MG63 (cell line): ENCODE data around the gene FGF14. TPM values are rescaled to one million over a fixed set of nuclear protein-coding genes. Genes with fewer than 3 reads are reported as not detected.
A peak's percentile ranks its signal among the peaks of the same experiment; 100 is the strongest.

ENCODE experiments used
- DNase-seq: peaks from one replicate; pipeline ENCODE4 v3.0.0-alpha.2; 2020
- H3K27me3 ChIP-seq: fragments of 250-450 bp; sonication (Bioruptor Pico); 2 replicates; pipeline ENCODE4 v1.5.1; 2020; ENCODE audit warnings: mild to moderate bottlenecking, moderate library complexity
- H3K36me3 ChIP-seq: fragments of 250-450 bp; sonication (Bioruptor Pico); 2 replicates; pipeline ENCODE4 v1.5.1; 2020; ENCODE audit warnings: mild to moderate bottlenecking, moderate library complexity
- H3K4me3 ChIP-seq: fragments of 250-450 bp; sonication (Bioruptor Pico); 2 replicates; pipeline ENCODE4 v1.5.1; 2020; ENCODE audit warnings: mild to moderate bottlenecking, moderate library complexity
- H3K9me3 ChIP-seq: fragments of 250-450 bp; sonication (Bioruptor Pico); 2 replicates; pipeline ENCODE4 v1.5.1; 2020; ENCODE audit warnings: mild to moderate bottlenecking, moderate library complexity
- total RNA-seq: library from RNA; depleted of rRNA; stranded (reverse); fragments of >200 nt; shearing (Covaris generic); gene quantifications from 2 replicates; pipeline ENCODE4 v1.2.3, GENCODE V29; 2014; ENCODE audit warnings: low replicate concordance

The FGF14 gene
- total RNA-seq, 1 experiment from 2014 or later = not detected

- no peak for DNase-seq
- Histone ChIP-seq H3K36me3 (no peaks in the 10 kb centered on the region), H3K27me3 (no peaks in the 10 kb centered on the region), H3K4me3 (no peak overlapping the region), H3K9me3 (no peaks in the 10 kb centered on the region)
Observed at GRCh38 chr13:101986316-101986715, 415.5 kb downstream of the FGF14 start.

DNA sequence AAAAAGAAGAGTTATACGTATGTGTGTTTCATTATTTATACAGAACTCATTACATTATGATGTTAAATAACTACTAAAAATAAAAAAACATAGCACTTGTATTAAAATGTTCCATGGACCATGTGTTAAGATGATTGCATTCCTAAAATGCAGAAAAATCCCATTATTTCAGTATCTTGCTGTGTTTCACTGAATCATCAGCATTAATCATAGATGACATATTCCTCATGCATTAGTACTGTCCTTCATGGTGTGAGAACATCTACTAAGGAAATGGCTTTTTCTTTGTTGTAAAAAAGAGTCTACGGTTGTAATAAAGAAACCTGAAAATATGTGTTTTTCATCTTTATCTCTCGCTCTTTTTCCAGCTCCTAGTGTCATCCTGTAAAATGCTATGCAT lies 416.5 kb downstream of the FGF14 start:
- no peak overlapping the region for H3K4me3 ChIP-seq
- no peaks in the 10 kb centered on the region for H3K36me3 ChIP-seq
- no peak for DNase-seq
- no peaks in the 10 kb centered on the region for H3K27me3 ChIP-seq
- H3K9me3 ChIP-seq = no peaks in the 10 kb centered on the region

- H3K4me3 ChIP-seq = no peak overlapping the region
- no peak for DNase-seq
- no peaks in the 10 kb centered on the region for H3K27me3 ChIP-seq
- no peaks in the 10 kb centered on the region for H3K36me3 ChIP-seq
- H3K9me3 ChIP-seq = no peaks in the 10 kb centered on the region
Observed at GRCh38 chr13:101982903-101983302, 418.9 kb downstream of the FGF14 start.

- no peak for DNase-seq
- no peaks in the 10 kb centered on the region for H3K27me3 ChIP-seq
- H3K36me3 ChIP-seq = no peaks in the 10 kb centered on the region
- no peak overlapping the region for H3K4me3 ChIP-seq
- no peaks in the 10 kb centered on the region for H3K9me3 ChIP-seq
Observed at GRCh38 chr13:101979825-101980224, 422.0 kb downstream of the FGF14 start.

DNA sequence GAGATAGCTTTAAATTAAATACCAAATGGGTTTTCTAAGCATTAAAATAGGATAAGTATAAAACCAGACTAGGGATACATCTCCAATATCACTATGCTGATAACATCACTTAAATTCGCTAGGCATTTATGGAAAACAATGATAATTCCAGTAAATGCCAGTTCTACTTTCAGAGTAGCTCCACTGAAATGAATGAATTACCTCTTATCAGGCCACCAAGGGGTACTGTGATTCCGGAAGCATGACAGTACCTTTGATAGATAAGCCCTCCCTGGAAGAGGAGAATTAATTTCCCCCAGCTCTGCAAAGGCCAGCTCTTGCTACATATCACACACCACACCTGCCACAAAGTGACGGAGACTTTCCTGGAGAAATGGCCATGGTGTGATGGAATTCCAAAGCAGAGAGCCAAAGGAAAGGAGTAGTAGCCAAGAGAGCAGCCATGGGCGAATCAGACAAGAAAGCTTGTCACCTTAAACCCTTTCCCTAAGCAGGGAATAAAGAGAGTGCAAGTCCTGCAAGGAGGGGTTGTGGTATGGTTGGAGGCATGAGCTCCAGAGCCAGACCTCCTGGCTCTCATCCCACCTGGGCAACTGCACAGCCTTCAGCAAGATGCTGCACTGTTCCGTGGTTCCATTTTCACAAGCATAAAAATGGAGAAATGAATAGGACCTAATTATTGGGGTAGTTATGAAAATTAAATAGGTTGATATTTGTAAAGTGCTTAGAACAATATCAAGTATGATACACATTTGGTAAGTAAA lies 423.1 kb downstream of the FGF14 start:
- no peaks in the 10 kb centered on the region for H3K9me3 ChIP-seq
- H3K36me3 ChIP-seq = no peaks in the 10 kb centered on the region
- H3K27me3 ChIP-seq = no peaks in the 10 kb centered on the region
- DNase-seq = no peak
- H3K4me3 ChIP-seq = no peak overlapping the region

GRCh38 chr13:101977475-101977874 lies 424.4 kb downstream of the FGF14 start:
- peak; percentile 56 for DNase-seq
- Histone ChIP-seq H3K36me3 (no peaks in the 10 kb centered on the region), H3K27me3 (no peaks in the 10 kb centered on the region), H3K4me3 (no peak overlapping the region), H3K9me3 (no peaks in the 10 kb centered on the region)

DNA sequence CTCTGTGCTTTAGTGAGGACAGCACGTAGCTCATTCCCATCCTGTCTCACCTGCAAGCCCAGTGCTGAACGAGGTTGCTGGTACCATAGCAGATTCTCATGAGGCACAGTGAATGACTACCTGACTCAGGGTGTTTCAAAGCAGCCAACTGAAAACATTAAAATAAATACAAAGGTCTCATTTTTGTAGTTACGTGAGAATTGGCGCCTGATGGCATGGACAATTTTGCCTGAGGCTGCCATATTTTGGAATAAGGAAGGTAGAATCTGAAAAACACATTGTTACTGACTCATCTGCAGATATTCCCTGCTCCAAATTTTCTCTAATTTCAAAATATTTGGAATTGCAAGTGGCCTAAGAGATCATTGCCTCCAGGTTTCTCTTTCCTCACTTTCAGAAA lies 429.7 kb downstream of the FGF14 start:
- DNase-seq = no peak
- no peak overlapping the region for H3K4me3 ChIP-seq
- no peaks in the 10 kb centered on the region for H3K36me3 ChIP-seq
- H3K27me3 ChIP-seq = no peaks in the 10 kb centered on the region
- no peaks in the 10 kb centered on the region for H3K9me3 ChIP-seq

DNA sequence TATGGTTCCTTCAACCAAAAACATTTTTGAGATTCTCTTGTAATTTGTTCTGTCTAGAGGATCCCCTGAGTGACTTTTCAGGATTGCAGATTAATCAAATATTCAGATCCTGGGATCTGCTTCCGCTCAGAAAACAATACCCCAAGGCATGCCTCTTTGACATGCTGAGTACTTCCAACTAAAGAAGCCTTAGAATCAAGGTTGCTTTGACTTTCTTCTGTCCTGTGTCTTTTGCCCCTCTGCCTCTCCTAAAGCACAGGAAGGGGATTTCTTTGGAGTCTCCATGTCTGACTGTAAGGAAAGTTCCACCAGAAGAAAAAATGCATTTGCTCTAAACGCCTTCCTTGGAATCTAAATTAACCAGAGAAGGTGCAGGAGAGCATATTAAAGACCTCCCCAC lies 431.5 kb downstream of the FGF14 start:
- no peak for DNase-seq
- Histone ChIP-seq H3K9me3 (no peaks in the 10 kb centered on the region), H3K4me3 (no peak overlapping the region), H3K36me3 (no peaks in the 10 kb centered on the region), H3K27me3 (no peaks in the 10 kb centered on the region)

DNA sequence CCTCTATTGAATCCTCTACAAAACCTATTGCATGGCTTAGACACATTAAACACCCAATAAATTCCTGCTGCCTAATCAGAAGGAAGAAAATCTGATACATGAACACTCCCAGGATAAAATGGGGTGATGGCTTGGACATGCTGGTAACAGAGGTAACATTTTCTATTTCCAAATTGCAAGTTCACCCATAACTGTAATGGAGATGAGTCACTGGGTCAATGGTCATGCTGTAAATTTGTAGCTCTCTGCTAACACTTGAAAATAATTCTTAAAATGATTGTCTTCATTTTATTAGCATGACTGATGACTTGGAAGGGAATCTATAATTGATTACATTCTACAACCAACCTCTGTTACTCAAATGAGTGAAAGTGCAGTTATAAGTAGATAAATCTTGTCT lies 434.1 kb downstream of the FGF14 start:
- H3K9me3 ChIP-seq = no peaks in the 10 kb centered on the region
- no peak for DNase-seq
- no peaks in the 10 kb centered on the region for H3K36me3 ChIP-seq
- H3K27me3 ChIP-seq = no peaks in the 10 kb centered on the region; the same call in 1 of the 2 replicates
- H3K4me3 ChIP-seq = no peak overlapping the region

DNA sequence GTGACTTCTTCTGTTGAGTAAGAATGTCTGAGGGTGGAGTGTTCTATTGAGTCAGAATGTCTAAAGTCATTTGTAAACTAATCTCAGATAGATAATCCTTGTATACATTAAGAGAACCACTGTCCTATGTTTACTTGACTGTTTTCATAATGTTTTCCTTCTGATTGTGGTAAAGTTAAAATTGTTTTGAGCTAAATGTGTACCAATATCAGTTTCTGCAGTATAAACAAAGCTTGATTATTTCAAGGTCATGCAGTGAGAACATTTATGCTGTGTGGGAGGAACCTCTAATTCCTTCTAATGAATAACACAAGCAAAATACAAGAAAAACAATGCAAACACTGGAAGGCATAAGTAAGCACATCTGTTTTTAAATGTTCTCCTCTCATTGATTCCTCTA lies 434.6 kb downstream of the FGF14 start:
- Histone ChIP-seq H3K4me3 (no peak overlapping the region), H3K9me3 (no peaks in the 10 kb centered on the region), H3K36me3 (no peaks in the 10 kb centered on the region), H3K27me3 (no peaks in the 10 kb centered on the region; the same call in 1 of the 2 replicates)
- no peak for DNase-seq

DNA sequence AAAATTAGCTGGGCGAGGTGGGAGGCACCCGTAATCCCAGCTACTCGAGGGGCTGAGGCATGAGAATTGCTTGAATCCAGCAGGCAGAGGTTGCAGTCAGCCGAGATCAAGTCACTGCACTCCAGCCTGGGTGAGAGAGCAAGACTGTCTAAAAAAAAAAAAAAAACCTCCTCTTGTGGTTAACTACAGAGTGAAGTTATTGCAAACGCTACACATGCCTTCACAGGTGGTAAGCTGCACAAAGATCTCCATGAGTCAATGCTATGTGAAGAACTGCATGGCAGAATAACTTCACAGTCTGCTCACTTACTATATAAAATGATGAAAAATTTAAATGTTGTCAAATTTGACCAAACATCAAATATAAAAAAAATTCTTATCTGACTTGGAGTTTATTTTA lies 436.8 kb downstream of the FGF14 start:
- Histone ChIP-seq H3K4me3 (no peak overlapping the region), H3K36me3 (no peaks in the 10 kb centered on the region), H3K9me3 (no peaks in the 10 kb centered on the region), H3K27me3 (no peaks in the 10 kb centered on the region; the same call in 1 of the 2 replicates)
- DNase-seq = no peak

- DNase-seq = no peak
- no peaks in the 10 kb centered on the region; the same call in 1 of the 2 replicates for H3K27me3 ChIP-seq
- H3K9me3 ChIP-seq = no peaks in the 10 kb centered on the region
- no peaks in the 10 kb centered on the region for H3K36me3 ChIP-seq
- H3K4me3 ChIP-seq = no peak overlapping the region
Observed at GRCh38 chr13:101959016-101959415, 442.8 kb downstream of the FGF14 start.

GRCh38 chr13:101955764-101956163 lies 446.1 kb downstream of the FGF14 start:
- H3K4me3 ChIP-seq = no peak overlapping the region
- H3K9me3 ChIP-seq = no peaks in the 10 kb centered on the region
- no peaks in the 10 kb centered on the region for H3K36me3 ChIP-seq
- H3K27me3 ChIP-seq = no peaks in the 10 kb centered on the region
- DNase-seq = no peak

- H3K4me3 ChIP-seq = no peak overlapping the region
- no peaks in the 10 kb centered on the region for H3K27me3 ChIP-seq
- DNase-seq = no peak
- no peaks in the 10 kb centered on the region for H3K9me3 ChIP-seq
- H3K36me3 ChIP-seq = no peaks in the 10 kb centered on the region
Observed at GRCh38 chr13:101951114-101951513, 450.7 kb downstream of the FGF14 start.

DNA sequence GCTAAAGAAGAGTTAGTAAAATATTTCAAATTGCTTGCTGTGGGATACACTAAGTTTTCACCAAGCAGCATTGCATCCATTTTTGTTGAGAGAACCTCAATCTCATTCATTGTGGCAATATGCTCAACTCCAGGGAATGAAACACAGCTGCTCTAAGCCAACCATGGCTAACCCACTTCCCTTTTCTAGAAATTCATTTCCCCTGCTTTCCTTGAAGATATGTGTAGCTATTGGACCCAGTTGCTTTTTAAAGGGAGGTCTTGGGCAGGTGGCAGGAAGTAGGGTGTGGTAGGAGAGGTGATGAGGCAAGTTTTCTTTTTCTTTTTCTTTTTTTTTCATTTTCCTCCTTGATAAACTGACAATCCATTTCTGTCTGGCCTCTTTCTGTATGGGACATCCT lies 452.2 kb downstream of the FGF14 start:
- Histone ChIP-seq H3K4me3 (no peak overlapping the region), H3K9me3 (no peaks in the 10 kb centered on the region), H3K27me3 (no peaks in the 10 kb centered on the region), H3K36me3 (no peaks in the 10 kb centered on the region)
- no peak for DNase-seq

GRCh38 chr13:101946401-101946800 lies 455.4 kb downstream of the FGF14 start:
- H3K9me3 ChIP-seq = no peaks in the 10 kb centered on the region
- H3K27me3 ChIP-seq = no peaks in the 10 kb centered on the region
- no peaks in the 10 kb centered on the region for H3K36me3 ChIP-seq
- no peak overlapping the region for H3K4me3 ChIP-seq
- no peak for DNase-seq

- Histone ChIP-seq H3K36me3 (no peaks in the 10 kb centered on the region), H3K27me3 (no peaks in the 10 kb centered on the region), H3K9me3 (no peaks in the 10 kb centered on the region), H3K4me3 (no peak overlapping the region)
- no peak for DNase-seq
Observed at GRCh38 chr13:101945435-101945834, 456.4 kb downstream of the FGF14 start.

DNA sequence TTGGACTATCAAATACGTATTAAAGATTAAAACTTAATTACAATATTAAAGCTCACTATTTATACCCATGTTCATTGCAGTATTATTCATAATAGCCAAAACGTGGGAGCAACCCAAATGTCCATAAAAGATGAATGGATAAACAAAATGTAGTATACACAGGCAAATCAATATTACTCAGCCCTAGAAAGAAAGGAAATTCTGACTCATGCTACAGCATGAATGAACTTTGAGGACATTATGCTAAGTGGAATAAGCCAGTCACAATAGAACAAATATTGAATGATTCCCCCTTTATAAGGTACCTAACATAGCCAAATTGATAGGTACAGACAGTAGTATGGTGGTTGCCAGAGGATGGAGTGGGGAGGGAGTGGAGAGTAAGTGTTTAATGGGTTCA lies 457.3 kb downstream of the FGF14 start:
- DNase-seq = no peak
- Histone ChIP-seq H3K36me3 (no peaks in the 10 kb centered on the region), H3K9me3 (no peaks in the 10 kb centered on the region), H3K4me3 (no peak overlapping the region), H3K27me3 (no peaks in the 10 kb centered on the region)
